ENCODE measurements around the gene SLC30A10.
A peak's percentile ranks its signal among the peaks of the same experiment; 100 is the strongest.
"Not testable (repeated sequence)": the region's sequence is repeated elsewhere in the genome, so short reads cannot be mapped to it uniquely, and the experiment has no call there.

Gene SLC30A10

GRCh38 chr1:219927298-219927955 is 930 bp downstream of the SLC30A10 start:
- no peak for DNase-seq

GRCh38 chr1:219926363-219926998 is 1.9 kb downstream of the SLC30A10 start:
- DNase-seq, result no peak

DNA sequence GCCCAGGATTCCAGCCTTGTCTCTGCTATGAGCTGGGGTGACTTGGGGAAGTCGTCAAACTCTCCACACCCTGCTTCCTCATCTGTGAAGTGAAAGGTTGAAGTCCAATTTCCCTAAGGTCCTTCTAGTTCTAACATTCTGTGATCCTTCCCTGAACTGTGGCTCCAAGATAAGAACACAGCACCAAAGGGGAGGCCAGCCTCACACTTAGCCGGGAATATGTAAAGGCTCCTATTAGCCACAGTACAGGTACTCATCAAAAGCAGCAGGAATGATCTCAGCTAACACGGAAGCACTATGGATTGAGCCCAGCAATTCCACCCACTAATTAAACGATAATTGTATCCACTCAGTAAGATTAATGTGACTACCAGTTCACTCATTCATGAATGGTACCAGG is 4.0 kb downstream of the SLC30A10 start:
- no peak for DNase-seq

- DNase-seq, result no peak
Measured at GRCh38 chr1:219917851-219918466, 10.4 kb downstream of the SLC30A10 start.

- DNase-seq, result no peak
Measured at GRCh38 chr1:219917281-219917680, 11.1 kb downstream of the SLC30A10 start.

DNA sequence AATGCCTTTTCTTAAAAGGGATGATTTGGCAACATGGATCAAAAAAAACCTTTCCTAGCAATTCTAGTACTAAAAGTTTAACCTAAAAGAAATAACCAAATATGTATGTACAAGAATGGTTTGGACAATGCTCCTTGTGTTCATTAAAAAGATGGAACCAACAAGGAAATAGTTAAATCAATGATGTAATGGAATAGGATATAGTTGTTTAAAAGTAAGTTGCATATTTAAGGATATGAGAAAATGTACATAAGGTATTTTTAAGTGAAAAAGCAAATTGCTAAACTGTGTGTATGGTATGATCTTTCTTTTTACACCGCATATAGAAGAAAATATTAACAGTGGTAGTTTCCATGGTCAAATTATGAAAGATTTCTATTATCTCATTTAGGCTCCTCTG is 12.1 kb downstream of the SLC30A10 start:
- no peak for DNase-seq

DNA sequence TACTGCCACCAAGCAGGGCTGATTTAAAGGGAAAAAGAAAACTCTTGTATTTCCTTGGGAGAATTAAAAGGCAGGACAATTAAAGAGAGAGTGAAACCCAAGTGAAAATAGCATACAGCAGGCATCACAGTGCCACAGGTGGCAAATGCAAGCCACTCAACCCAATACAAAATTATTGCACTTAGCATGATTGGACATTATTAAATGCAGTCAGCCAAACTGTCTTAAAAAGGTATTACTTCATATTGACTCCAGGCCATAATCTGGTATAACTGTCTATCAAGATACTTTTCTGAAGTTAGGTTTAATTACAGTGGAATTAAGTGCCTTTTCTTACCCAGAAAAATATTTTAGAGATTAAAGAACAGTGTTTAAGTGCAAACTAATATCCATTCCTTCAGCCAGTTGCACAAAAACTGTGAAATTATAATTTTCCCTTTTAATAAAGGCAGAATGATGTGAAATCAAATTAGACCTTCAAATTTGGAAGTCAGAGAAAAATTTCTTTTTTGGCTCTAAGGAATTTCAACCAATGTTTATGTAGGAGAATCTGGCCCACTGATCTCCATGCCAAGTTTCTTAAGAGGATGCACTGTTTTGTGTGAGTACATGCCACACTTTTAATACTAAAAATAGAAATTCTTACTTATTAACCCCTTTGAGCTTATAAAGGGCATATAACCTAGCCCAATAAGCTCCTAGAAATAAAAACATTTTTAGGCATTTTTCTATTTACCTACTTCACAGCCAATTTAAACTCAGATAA is 15.2 kb downstream of the SLC30A10 start:
- no peak for DNase-seq

- DNase-seq, result no peak
Measured at GRCh38 chr1:219910716-219911115, 17.6 kb downstream of the SLC30A10 start.

- DNase-seq, result no peak
Measured at GRCh38 chr1:219909476-219909875, 18.9 kb downstream of the SLC30A10 start.

GRCh38 chr1:219908170-219908569 is 20.2 kb downstream of the SLC30A10 start:
- no peak for DNase-seq

- DNase-seq, result no peak
Measured at GRCh38 chr1:219907772-219908070, 20.6 kb downstream of the SLC30A10 start.

- no peak for DNase-seq
Measured at GRCh38 chr1:219906924-219907771, 21.2 kb downstream of the SLC30A10 start.

GRCh38 chr1:219906565-219906923 is 21.8 kb downstream of the SLC30A10 start:
- DNase-seq, result not testable (repeated sequence)

- no peak for DNase-seq
Measured at GRCh38 chr1:219905524-219905923, 22.8 kb downstream of the SLC30A10 start.

DNA sequence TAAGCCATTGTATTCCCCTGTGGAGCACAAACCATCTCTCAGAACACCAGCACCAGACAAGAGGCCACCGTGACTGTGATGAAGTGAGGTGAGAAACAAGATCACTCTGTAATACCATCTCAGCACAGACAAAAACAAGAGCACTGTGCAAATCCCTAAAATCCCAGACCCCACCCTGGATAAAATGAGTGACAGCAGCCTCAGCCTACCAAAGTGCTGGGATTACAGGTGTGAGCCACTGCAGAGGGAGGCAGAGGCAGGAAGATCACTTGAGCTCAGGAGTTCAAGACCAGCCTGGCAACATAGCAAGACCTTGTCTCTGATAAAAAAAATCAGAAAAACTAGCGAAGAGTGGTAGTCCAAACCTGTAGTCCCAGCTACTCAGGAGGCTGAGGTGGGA is 23.4 kb downstream of the SLC30A10 start:
- DNase-seq, result no peak

GRCh38 chr1:219903353-219903871 is 24.9 kb downstream of the SLC30A10 start:
- no peak for DNase-seq

DNA sequence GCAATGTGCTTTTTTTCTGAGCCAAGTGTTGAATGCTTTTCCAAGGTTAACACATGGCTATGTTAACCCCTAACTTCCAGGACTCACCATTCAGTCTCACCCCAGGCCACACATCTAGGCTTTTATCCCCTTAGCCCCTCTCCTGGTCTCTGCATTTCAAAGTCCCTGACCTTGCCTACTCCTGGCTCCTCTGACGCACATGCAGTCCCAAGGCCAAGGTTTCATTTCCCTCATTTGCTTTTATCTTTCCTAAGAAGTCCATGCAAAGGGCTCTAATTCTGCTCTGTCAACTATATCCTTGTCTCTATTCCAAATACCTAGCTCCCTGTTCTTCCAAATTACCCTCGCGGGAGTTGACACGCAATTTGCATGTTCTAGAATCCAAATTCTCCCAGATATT is 25.4 kb downstream of the SLC30A10 start:
- DNase-seq, result no peak

DNA sequence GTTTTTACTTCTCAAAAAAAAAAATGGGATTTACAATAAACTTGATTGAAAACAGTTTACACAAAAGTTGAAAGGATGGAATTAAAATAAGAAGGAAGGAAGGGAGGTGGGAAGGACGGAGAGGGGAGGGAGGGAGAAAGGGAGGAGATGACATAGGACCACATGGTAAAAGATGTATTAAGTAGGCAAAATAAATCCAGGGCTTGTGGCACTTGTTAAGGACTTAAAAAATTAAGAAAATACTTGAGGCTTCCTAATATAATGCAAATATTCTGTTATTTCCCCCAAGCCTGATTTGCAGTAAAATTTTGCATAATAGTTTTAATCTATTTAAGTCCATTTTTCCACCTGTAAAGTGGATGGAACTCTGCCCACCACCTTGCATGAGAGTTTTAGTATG is 27.5 kb downstream of the SLC30A10 start:
- DNase-seq, result no peak

GRCh38 chr1:219900201-219900600 is 28.2 kb downstream of the SLC30A10 start:
- DNase-seq, result peak; percentile 38

GRCh38 chr1:219898375-219898774 is 30.0 kb downstream of the SLC30A10 start:
- no peak for DNase-seq

GRCh38 chr1:219897914-219898313 is 30.4 kb downstream of the SLC30A10 start:
- no peak for DNase-seq

DNA sequence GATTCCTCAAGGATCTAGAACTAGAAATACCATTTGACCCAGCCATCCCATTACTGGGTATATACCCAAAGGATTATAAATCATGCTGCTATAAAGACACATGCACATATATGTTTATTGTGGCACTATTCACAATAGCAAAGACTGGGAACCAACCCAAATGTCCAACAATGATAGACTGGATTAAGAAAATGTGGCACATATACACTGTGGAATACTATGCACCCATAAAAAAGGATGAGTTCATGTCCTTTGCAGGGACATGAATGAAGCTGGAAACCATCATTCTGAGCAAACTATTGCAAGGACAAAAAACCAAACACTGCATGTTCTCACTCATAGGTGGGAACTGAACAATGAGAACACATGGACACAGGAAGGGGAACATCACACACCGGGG is 36.1 kb downstream of the SLC30A10 start:
- DNase-seq, result not testable (repeated sequence)

Measured in fibroblast of skin of scalp (primary cell).